ENCODE data around the gene DXO.

- TF ChIP-seq POLR2A (IDR thresholded peaks at IDR 0.05) (no peak), CTCF (IDR thresholded peaks at IDR 0.05) (no peak)
These were observed 4.0 kb downstream of the DXO start for GRCh38 chr6:31967926-31968320.

All from lower leg skin (tissue), 3 donors.